Naive B cell (primary cell): ENCODE results near the gene MSX2. TPM values are rescaled to one million over a fixed set of nuclear protein-coding genes. Genes with fewer than 3 reads are reported as not detected.

Experiments
- ATAC-seq, 2 donors: fragments of 150-1000 bp; cut with Tn5 transposase; 2 replicates each; pipeline ENCODE4 v1.10.0; 2021; ENCODE audit warnings: low read depth in 2 of 2, mild to moderate bottlenecking in 2 of 2, moderate library complexity in 2 of 2
- DNase-seq: peaks from one replicate; pipeline ENCODE4 v3.0.0; 2022
- H3K27ac Mint-ChIP-seq, 6 donors: one replicate each; pipeline ENCODE4 v1.8.0; 2020 to 2022; ENCODE audit warnings: mild to moderate bottlenecking in 6 of 6, mixed read lengths in 6 of 6, moderate library complexity in 5 of 6, inconsistent platforms in 2 of 6
- H3K27me3 Mint-ChIP-seq, 3 donors: one replicate each; pipeline ENCODE4 v1.8.0; 2021 to 2022; ENCODE audit warnings: mixed read lengths in 3 of 3, mild to moderate bottlenecking in 1 of 3
- H3K36me3 Mint-ChIP-seq, 2 donors: one replicate each; pipeline ENCODE4 v1.8.0; 2020 to 2022; ENCODE audit warnings: mixed read lengths in 2 of 2, inconsistent platforms in 1 of 2, mild to moderate bottlenecking in 1 of 2
- H3K4me1 Mint-ChIP-seq, 3 donors: one replicate each; pipeline ENCODE4 v1.8.0; 2020 to 2022; ENCODE audit warnings: mixed read lengths in 3 of 3, inconsistent platforms in 1 of 3, mild to moderate bottlenecking in 1 of 3, moderate library complexity in 1 of 3
- H3K4me3 Mint-ChIP-seq, 8 donors: one replicate each; pipeline ENCODE4 v1.8.0; 2020 to 2022; ENCODE audit warnings: mild to moderate bottlenecking in 8 of 8, mixed read lengths in 8 of 8, moderate library complexity in 8 of 8, inconsistent platforms in 2 of 8
- H3K9me3 Mint-ChIP-seq, 7 donors: one replicate each; pipeline ENCODE4 v1.8.0; 2020 to 2022; ENCODE audit warnings: mixed read lengths in 7 of 7, mild to moderate bottlenecking in 5 of 7, inconsistent platforms in 2 of 7, moderate library complexity in 1 of 7
- polyA plus RNA-seq, 6 donors: library from polyadenylated mRNA; unstranded; fragments of 300-500 nt; fragmentation: Illumina TruSeq; gene quantifications; one replicate each; pipeline ENCODE4 v1.2.3, GENCODE V29; 2021; ENCODE audit warnings: low read depth in 6 of 6

Gene MSX2
- polyA plus RNA-seq, 6 donors from 2014 or later = not detected

DNA sequence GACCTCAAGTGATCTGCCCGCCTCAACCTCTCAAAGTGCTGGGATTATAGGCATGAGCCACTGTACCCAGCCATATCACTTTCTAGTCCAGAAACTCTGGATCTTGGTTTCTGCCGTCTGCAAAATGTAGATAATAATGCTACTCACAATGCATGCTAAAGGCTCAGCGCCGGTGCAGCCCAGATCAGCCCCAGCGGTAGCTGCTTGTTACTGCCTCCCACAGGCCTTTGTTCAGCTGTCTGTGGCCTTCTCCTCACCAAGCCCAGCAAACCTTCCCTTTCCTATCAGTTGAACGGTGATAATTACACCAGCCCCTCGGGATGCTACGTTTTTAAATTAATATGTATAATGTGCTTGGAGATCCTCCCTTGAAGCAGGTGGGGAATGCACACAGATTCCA is 26.2 kb upstream of the MSX2 start:
- Mint-ChIP-seq H3K4me3 (no peak overlapping the region), H3K9me3 (peaks cover 0 to 3% (median 0%) of the 10 kb centered on the region in 7 donors), H3K27me3 (peaks cover 23 to 42% (median 28%) of the 10 kb centered on the region in 3 donors), H3K36me3 (no peaks in the 10 kb centered on the region), H3K4me1 (peaks cover 0 to under 1% (median 0%) of the 10 kb centered on the region in 3 donors), H3K27ac (no peak overlapping the region)
- no peak for DNase-seq
- ATAC-seq = no peak

DNA sequence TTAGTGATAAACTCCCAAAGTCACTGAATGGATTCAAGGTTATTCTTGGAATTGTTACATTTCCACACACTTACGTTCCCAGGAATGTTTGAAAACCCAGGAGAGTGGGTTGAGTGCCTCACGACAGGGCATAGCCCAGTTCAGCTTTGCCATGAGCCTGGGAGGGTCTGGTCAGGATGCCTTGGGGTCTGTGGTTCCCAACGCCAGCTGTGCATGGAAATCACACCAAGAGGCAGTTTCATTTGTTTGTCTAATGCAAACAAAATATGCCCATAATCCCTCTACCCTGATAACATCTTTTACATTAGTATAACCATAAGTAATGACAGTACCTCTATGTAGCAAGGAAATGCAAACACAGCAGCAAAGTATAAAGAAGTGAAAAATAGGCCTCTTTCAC is 25.3 kb upstream of the MSX2 start:
- no peak overlapping the region for H3K4me3 Mint-ChIP-seq
- H3K27me3 Mint-ChIP-seq = peaks cover 13 to 33% (median 22%) of the 10 kb centered on the region in 3 donors
- no peak for ATAC-seq
- no peak for DNase-seq
- H3K9me3 Mint-ChIP-seq = peaks cover 0 to 3% (median 0%) of the 10 kb centered on the region in 7 donors
- H3K27ac Mint-ChIP-seq = no peak overlapping the region
- no peaks in the 10 kb centered on the region for H3K36me3 Mint-ChIP-seq
- no peaks in the 10 kb centered on the region for H3K4me1 Mint-ChIP-seq

DNA sequence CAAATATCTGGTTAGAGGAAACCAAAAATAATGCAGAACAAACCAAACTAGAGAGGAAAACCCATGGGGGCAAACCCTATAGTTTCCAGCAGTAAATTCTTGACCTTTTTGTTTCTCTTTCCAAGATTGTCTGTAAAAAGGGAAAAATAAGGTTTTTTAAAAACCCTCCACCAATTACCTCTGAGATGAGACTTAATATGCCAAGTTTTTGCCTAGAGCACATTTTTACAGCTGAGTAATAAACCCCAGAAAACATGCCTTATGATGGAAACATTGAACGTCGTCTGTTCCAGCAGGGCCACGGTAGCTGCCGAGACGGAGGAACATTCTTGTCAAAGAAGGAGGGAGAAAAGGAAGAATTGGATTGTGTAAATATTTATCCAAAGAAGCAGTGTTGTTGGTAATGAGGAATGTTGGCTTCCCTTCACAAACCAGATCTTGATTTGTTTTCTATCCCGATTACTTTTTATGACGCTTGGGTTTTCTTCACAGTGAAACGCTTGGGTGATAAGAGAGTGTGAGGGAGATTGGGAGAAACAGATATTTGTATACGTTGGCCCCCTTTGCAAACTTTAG is 17.3 kb upstream of the MSX2 start:
- Mint-ChIP-seq H3K36me3 (no peaks in the 10 kb centered on the region), H3K27me3 (peaks cover 0 to 9% (median 4%) of the 10 kb centered on the region in 3 donors), H3K4me3 (peak overlapping the region in 1 of 8 donors; percentile 10), H3K4me1 (no peaks in the 10 kb centered on the region), H3K9me3 (peaks cover 0 to 9% (median 0%) of the 10 kb centered on the region in 7 donors), H3K27ac (no peak overlapping the region)
- no peak for ATAC-seq
- DNase-seq = no peak

DNA sequence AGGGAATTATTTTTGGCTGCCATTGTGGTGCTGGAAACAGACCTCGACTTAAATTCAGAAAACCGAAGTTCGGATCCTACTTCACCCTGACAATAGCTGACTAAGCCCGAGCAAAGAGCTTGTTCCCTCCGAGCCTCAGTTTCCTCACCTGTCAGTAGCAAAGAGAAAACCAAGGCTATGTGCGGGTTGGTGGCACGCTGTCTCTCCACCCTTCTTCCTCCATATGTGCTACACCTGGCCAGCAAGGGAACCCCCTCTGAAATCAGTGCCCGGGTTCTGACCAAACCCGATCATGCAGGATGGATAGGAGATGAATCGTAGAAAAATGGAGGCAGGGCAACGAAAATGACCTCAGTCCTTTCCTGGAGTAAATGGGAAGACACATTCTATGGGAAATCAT is 16.7 kb upstream of the MSX2 start:
- H3K4me1 Mint-ChIP-seq = no peaks in the 10 kb centered on the region
- no peak for DNase-seq
- ATAC-seq = no peak
- H3K27ac Mint-ChIP-seq = no peak overlapping the region
- H3K4me3 Mint-ChIP-seq = no peak overlapping the region
- H3K9me3 Mint-ChIP-seq = peaks cover 0 to 9% (median 0%) of the 10 kb centered on the region in 7 donors
- no peaks in the 10 kb centered on the region for H3K36me3 Mint-ChIP-seq
- peaks cover 0 to 13% (median 4%) of the 10 kb centered on the region in 3 donors for H3K27me3 Mint-ChIP-seq

DNA sequence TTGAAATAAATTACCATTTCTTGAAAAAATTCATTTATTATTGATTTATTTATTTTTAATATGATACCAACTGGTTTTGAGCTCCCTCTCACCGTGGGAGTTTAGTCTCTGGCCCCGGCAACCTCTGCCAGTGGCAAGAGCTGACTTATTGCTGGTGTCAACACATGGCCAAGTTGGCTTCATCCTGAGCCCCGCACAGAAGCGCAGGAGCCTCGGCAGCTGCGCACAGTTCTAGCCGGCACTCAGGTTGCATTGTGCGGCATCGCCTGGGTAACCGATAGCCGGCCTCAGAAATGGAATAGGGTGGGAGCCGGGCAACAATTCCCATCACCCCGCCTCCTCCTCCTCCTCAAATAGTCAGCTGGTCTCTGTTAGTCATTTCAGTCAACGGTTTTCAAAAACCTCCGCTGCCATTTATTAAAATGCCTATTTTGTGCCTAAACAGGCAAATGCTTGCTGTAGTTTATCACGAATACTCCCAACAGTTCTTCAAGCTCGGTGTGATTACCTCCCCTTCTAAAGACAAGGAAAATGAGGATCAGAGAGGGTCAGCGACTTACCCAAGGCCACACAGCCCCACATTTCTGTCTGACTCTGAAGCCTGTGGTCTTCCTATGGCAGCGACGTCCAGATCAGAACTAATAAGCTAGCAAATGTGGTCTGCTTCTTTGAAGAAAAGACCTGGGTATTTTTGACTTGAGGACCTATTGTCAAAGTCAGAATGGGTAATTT is 15.7 kb upstream of the MSX2 start:
- H3K4me3 Mint-ChIP-seq = no peak overlapping the region
- no peak overlapping the region for H3K27ac Mint-ChIP-seq
- H3K4me1 Mint-ChIP-seq = no peaks in the 10 kb centered on the region
- H3K27me3 Mint-ChIP-seq = peaks cover 4 to 16% (median 4%) of the 10 kb centered on the region in 3 donors
- DNase-seq (no peak), ATAC-seq (no peak)
- no peaks in the 10 kb centered on the region for H3K36me3 Mint-ChIP-seq
- H3K9me3 Mint-ChIP-seq = peaks cover 0 to 10% (median 1%) of the 10 kb centered on the region in 7 donors

- no peak overlapping the region for H3K27ac Mint-ChIP-seq
- peaks cover 0 to 4% of the 10 kb centered on the region in 2 donors for H3K36me3 Mint-ChIP-seq
- H3K27me3 Mint-ChIP-seq = peaks cover 31 to 44% (median 40%) of the 10 kb centered on the region in 3 donors
- DNase-seq (no peak), ATAC-seq (no peak)
- peaks cover 0 to 10% (median 0%) of the 10 kb centered on the region in 7 donors for H3K9me3 Mint-ChIP-seq
- no peak overlapping the region for H3K4me3 Mint-ChIP-seq
- no peaks in the 10 kb centered on the region for H3K4me1 Mint-ChIP-seq
Measured at GRCh38 chr5:174714751-174715150, 9.6 kb upstream of the MSX2 start.

- no peak for ATAC-seq
- Mint-ChIP-seq H3K9me3 (peaks cover 0 to 10% (median 0%) of the 10 kb centered on the region in 7 donors), H3K4me1 (no peaks in the 10 kb centered on the region), H3K36me3 (peaks cover 0 to 4% of the 10 kb centered on the region in 2 donors), H3K27me3 (peaks cover 40 to 53% (median 47%) of the 10 kb centered on the region in 3 donors), H3K4me3 (no peak overlapping the region), H3K27ac (no peak overlapping the region)
- DNase-seq = no peak
Measured at GRCh38 chr5:174715804-174716203, 8.6 kb upstream of the MSX2 start.

- DNase-seq (no peak), ATAC-seq (no peak)
- Mint-ChIP-seq H3K27me3 (peaks cover 56 to 70% (median 59%) of the 10 kb centered on the region in 3 donors), H3K9me3 (peaks cover 0 to 10% (median 0%) of the 10 kb centered on the region in 7 donors), H3K36me3 (peaks cover 0 to 4% of the 10 kb centered on the region in 2 donors), H3K4me1 (no peaks in the 10 kb centered on the region), H3K27ac (no peak overlapping the region), H3K4me3 (no peak overlapping the region)
Measured at GRCh38 chr5:174717826-174718455, 6.4 kb upstream of the MSX2 start.

GRCh38 chr5:174718880-174719610 is 5.3 kb upstream of the MSX2 start:
- peaks cover 3 to 9% (median 4%) of the 10 kb centered on the region in 3 donors for H3K4me1 Mint-ChIP-seq
- no peak for DNase-seq
- H3K27ac Mint-ChIP-seq = peak overlapping the region in 1 of 6 donors; percentile 7
- H3K36me3 Mint-ChIP-seq = peaks cover 4 to 5% of the 10 kb centered on the region in 2 donors
- ATAC-seq = no peak
- H3K27me3 Mint-ChIP-seq = peaks cover 60 to 81% (median 63%) of the 10 kb centered on the region in 3 donors
- H3K4me3 Mint-ChIP-seq = no peak overlapping the region
- peaks cover 0 to 14% (median 2%) of the 10 kb centered on the region in 7 donors for H3K9me3 Mint-ChIP-seq

GRCh38 chr5:174719793-174720611 is 4.4 kb upstream of the MSX2 start:
- H3K9me3 Mint-ChIP-seq = peaks cover 0 to 16% (median 2%) of the 10 kb centered on the region in 7 donors
- no peak for ATAC-seq
- peaks cover 60 to 89% (median 62%) of the 10 kb centered on the region in 3 donors for H3K27me3 Mint-ChIP-seq
- H3K4me3 Mint-ChIP-seq = peak overlapping the region in 1 of 8 donors; percentile 37
- DNase-seq = no peak
- H3K36me3 Mint-ChIP-seq = peaks cover 4 to 6% of the 10 kb centered on the region in 2 donors
- peaks cover 4 to 12% (median 7%) of the 10 kb centered on the region in 3 donors for H3K4me1 Mint-ChIP-seq
- H3K27ac Mint-ChIP-seq = no peak overlapping the region

DNA sequence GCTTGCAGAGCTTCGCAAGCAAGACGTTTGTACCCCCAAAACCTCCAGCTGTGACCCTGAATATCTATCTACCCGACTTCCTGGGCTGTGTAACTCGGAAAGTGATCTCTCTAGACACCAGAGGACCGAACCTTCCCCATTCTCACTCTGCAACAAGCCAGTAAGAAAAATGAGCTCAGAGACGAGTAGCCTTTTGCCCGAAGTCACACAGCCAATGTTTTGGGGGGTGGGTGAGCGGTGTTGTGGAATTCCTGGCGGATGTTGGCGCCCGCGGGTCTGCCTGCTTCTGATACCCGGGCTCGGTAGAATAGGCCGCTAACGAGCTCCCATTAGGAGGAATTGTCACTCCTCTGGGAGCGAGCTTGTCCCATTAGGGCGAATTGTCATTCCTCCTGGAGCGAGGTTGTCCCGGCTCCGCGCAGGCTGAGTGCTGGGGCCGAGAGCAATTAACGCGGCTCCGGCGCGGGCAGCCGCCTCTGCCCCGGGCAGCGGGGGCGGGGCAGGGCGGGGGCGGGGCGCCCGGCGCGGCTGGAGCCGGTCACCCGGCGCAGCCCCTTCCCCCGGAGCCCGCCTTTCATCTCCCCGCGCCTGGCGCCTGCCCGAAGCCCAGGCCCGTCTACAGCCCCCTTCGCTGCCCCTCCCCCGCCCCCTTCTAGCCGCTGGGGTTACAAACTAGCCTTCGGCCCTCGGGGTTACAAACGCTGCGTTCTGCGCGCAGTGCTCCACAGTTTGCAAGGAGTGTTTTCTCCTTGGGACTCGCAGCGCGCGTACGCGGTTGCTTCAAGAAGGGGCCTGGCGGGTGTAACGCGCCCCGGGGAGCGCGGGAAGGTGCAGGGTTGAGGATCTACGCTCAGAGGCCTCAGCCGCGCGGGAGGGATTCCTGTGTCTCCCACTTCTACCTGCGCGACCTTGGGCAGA is 3.5 kb upstream of the MSX2 start:
- Mint-ChIP-seq H3K27me3 (peaks cover 58 to 92% (median 66%) of the 10 kb centered on the region in 3 donors), H3K4me1 (peaks cover 4 to 17% (median 7%) of the 10 kb centered on the region in 3 donors), H3K27ac (peak overlapping the region in 1 of 6 donors; percentile 63), H3K9me3 (peaks cover 0 to 16% (median 4%) of the 10 kb centered on the region in 7 donors), H3K4me3 (peak overlapping the region in 2 of 8 donors; percentile 19 to 37), H3K36me3 (peaks cover 4 to 6% of the 10 kb centered on the region in 2 donors)
- ATAC-seq (no peak), DNase-seq (no peak)
